Measurements from ENCODE around the gene FBXL20.

- TF ChIP-seq TAF15 (IDR thresholded peaks at IDR 0.05; ENCODE audit: low read depth, low read length) (no peak), POLR2A (conservative IDR thresholded peaks at IDR 0.05) (no peak), HDAC2 (IDR thresholded peaks at IDR 0.05) (no peak), CTCF (IDR thresholded peaks at IDR 0.05 in 2 of 3, conservative IDR thresholded peaks at IDR 0.05 in 1 of 3; ENCODE audit: insufficient read depth in 2 of 3, low read depth in 1 of 3, low read length in 3 of 3) (no peak), FOXP4 (CRISPR knock-in tag; IDR thresholded peaks at IDR 0.05; ENCODE audit: borderline replicate concordance) (no peak), MXI1 (IDR thresholded peaks at IDR 0.05; ENCODE audit: low read depth, low read length) (no peak), NR2C2 (CRISPR knock-in tag; IDR thresholded peaks at IDR 0.05) (no peak), NR2C2 (tag; IDR thresholded peaks at IDR 0.05) (no peak), NFIC (IDR thresholded peaks at IDR 0.05) (no peak), RFX5 (IDR thresholded peaks at IDR 0.05; ENCODE audit: low read depth, low read length) (no peak)
- TF ChIP-seq, protein P1, sequence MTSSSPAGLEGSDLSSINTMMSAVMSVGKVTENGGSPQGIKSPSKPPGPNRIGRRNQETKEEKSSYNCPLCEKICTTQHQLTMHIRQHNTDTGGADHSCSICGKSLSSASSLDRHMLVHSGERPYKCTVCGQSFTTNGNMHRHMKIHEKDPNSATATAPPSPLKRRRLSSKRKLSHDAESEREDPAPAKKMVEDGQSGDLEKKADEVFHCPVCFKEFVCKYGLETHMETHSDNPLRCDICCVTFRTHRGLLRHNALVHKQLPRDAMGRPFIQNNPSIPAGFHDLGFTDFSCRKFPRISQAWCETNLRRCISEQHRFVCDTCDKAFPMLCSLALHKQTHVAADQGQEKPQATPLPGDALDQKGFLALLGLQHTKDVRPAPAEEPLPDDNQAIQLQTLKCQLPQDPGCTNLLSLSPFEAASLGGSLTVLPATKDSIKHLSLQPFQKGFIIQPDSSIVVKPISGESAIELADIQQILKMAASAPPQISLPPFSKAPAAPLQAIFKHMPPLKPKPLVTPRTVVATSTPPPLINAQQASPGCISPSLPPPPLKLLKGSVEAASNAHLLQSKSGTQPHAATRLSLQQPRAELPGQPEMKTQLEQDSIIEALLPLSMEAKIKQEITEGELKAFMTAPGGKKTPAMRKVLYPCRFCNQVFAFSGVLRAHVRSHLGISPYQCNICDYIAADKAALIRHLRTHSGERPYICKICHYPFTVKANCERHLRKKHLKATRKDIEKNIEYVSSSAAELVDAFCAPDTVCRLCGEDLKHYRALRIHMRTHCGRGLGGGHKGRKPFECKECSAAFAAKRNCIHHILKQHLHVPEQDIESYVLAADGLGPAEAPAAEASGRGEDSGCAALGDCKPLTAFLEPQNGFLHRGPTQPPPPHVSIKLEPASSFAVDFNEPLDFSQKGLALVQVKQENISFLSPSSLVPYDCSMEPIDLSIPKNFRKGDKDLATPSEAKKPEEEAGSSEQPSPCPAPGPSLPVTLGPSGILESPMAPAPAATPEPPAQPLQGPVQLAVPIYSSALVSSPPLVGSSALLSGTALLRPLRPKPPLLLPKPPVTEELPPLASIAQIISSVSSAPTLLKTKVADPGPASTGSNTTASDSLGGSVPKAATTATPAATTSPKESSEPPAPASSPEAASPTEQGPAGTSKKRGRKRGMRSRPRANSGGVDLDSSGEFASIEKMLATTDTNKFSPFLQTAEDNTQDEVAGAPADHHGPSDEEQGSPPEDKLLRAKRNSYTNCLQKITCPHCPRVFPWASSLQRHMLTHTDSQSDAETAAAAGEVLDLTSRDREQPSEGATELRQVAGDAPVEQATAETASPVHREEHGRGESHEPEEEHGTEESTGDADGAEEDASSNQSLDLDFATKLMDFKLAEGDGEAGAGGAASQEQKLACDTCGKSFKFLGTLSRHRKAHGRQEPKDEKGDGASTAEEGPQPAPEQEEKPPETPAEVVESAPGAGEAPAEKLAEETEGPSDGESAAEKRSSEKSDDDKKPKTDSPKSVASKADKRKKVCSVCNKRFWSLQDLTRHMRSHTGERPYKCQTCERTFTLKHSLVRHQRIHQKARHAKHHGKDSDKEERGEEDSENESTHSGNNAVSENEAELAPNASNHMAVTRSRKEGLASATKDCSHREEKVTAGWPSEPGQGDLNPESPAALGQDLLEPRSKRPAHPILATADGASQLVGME (CRISPR knock-in tag; IDR thresholded peaks at IDR 0.05): no peak
- TF ChIP-seq, protein P2, sequence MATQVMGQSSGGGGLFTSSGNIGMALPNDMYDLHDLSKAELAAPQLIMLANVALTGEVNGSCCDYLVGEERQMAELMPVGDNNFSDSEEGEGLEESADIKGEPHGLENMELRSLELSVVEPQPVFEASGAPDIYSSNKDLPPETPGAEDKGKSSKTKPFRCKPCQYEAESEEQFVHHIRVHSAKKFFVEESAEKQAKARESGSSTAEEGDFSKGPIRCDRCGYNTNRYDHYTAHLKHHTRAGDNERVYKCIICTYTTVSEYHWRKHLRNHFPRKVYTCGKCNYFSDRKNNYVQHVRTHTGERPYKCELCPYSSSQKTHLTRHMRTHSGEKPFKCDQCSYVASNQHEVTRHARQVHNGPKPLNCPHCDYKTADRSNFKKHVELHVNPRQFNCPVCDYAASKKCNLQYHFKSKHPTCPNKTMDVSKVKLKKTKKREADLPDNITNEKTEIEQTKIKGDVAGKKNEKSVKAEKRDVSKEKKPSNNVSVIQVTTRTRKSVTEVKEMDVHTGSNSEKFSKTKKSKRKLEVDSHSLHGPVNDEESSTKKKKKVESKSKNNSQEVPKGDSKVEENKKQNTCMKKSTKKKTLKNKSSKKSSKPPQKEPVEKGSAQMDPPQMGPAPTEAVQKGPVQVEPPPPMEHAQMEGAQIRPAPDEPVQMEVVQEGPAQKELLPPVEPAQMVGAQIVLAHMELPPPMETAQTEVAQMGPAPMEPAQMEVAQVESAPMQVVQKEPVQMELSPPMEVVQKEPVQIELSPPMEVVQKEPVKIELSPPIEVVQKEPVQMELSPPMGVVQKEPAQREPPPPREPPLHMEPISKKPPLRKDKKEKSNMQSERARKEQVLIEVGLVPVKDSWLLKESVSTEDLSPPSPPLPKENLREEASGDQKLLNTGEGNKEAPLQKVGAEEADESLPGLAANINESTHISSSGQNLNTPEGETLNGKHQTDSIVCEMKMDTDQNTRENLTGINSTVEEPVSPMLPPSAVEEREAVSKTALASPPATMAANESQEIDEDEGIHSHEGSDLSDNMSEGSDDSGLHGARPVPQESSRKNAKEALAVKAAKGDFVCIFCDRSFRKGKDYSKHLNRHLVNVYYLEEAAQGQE (IDR thresholded peaks at IDR 0.05; ENCODE audit: borderline replicate concordance): no peak
- TF ChIP-seq, protein P2 (CRISPR knock-in tag; IDR thresholded peaks at IDR 0.05; ENCODE audit: low read depth): no peak
Measured at GRCh38 chr17:39410279-39410678, 8.9 kb upstream of the FBXL20 start.
